Measurements from ENCODE around the gene LRRC61.

Gene LRRC61

DNA sequence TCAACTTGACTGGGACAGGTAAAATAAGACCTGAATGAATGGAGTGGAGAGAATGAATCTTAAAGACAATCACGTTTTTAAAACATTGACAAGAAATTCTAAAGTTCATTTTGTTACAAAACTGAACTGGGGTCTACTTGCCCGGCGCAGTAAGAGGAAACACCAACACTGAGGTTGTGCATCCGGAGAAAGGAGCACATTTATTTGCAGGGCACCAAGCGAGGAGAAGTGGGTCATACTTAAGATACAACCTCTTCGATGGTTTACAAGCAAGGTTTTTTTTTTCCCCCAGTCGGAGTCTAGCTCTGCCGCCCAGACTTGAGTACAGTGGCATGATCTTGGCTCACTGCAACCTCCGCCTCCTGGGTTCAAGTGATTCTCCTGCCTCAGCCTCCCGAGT is 42.0 kb downstream of the LRRC61 start:
- DNase-seq (ENCODE audit: low spot score): no peak
- ChIA-PET CTCF (no interaction called here), POLR2A (ENCODE audit: low non-redundant PET) (interaction anchor here (0.7 kb wide), 1 partner anchor 512 kb away, joined by 3 read pairs; no protein-coding TSS in a partner anchor)
- TF ChIP-seq, protein P1, sequence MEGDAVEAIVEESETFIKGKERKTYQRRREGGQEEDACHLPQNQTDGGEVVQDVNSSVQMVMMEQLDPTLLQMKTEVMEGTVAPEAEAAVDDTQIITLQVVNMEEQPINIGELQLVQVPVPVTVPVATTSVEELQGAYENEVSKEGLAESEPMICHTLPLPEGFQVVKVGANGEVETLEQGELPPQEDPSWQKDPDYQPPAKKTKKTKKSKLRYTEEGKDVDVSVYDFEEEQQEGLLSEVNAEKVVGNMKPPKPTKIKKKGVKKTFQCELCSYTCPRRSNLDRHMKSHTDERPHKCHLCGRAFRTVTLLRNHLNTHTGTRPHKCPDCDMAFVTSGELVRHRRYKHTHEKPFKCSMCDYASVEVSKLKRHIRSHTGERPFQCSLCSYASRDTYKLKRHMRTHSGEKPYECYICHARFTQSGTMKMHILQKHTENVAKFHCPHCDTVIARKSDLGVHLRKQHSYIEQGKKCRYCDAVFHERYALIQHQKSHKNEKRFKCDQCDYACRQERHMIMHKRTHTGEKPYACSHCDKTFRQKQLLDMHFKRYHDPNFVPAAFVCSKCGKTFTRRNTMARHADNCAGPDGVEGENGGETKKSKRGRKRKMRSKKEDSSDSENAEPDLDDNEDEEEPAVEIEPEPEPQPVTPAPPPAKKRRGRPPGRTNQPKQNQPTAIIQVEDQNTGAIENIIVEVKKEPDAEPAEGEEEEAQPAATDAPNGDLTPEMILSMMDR (conservative IDR thresholded peaks at IDR 0.05; ENCODE audit: low read depth): no peak
- H3K27ac ChIP-seq: no peak overlapping the region

DNA sequence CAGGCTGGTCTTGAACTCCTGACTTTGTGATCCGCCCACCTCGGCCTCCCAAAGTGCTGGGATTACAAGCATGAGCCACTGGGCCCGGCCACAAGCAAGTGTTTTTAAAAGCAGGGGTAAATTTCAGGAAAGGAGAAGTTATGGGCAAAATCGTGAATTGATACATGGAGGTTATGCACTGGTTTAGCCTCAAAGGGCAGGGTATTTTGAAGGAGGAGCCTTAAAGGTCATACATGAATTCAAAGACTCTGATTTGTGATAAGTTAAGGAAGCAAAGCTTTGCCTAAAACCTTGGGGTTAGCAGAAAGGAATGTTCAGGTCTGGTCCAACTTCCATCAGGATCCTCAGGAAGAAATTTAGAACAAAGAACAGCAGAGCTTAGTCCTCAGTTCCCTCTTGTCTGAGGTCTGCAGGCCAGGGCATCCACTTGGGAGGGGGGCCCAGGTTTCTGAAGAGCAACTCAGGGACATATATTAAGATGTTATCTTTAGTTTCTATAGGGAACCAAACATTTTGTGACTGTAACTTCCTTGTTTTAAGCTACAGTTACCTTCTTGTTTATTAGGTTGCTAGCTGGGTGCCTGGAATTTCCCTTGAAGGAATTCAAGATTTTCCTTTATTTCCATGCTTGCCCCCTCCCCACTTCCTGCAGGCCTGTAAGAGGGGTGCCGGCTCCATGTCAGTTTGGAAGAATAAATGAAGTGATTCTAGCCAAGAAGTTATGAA is 42.7 kb downstream of the LRRC61 start:
- POLR2A ChIA-PET (ENCODE audit: low non-redundant PET): interaction anchor here (0.7 kb wide), 1 partner anchor 513 kb away, joined by 3 read pairs; no protein-coding TSS in a partner anchor
- H3K27ac ChIP-seq: no peak overlapping the region
- DNase-seq (ENCODE audit: low spot score): no peak
- CTCF ChIA-PET: interaction anchor here (0.7 kb wide), 1 partner anchor 58 kb away, joined by 4 read pairs; no protein-coding TSS in a partner anchor
- TF ChIP-seq, protein P1 (conservative IDR thresholded peaks at IDR 0.05; ENCODE audit: low read depth): no peak

DNA sequence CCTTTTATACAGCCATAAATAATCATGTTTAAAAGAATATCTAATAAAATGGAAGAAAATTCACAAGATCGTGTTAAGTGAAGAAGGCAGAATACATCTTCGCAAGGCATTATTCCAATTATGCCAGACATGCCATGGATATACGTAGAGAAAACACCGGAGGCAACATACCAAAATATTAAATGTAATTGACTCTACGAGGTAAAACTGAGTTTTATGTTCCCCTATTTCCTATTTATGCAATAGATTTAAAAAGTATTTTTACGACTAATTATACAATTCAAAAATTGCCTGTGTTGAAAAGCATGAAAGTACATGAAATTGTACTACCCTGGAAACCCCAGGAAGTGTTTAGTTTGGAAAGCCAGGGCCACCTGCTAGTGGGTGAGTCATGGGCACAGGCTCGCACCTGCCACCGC is 44.5 kb downstream of the LRRC61 start:
- CTCF ChIA-PET: no interaction called here
- TF ChIP-seq, protein P1 (conservative IDR thresholded peaks at IDR 0.05; ENCODE audit: low read depth): no peak
- DNase-seq (ENCODE audit: low spot score): peak; percentile 60
- POLR2A ChIA-PET (ENCODE audit: low non-redundant PET): no interaction called here
- H3K27ac ChIP-seq: peak overlapping the region; percentile 87

DNA sequence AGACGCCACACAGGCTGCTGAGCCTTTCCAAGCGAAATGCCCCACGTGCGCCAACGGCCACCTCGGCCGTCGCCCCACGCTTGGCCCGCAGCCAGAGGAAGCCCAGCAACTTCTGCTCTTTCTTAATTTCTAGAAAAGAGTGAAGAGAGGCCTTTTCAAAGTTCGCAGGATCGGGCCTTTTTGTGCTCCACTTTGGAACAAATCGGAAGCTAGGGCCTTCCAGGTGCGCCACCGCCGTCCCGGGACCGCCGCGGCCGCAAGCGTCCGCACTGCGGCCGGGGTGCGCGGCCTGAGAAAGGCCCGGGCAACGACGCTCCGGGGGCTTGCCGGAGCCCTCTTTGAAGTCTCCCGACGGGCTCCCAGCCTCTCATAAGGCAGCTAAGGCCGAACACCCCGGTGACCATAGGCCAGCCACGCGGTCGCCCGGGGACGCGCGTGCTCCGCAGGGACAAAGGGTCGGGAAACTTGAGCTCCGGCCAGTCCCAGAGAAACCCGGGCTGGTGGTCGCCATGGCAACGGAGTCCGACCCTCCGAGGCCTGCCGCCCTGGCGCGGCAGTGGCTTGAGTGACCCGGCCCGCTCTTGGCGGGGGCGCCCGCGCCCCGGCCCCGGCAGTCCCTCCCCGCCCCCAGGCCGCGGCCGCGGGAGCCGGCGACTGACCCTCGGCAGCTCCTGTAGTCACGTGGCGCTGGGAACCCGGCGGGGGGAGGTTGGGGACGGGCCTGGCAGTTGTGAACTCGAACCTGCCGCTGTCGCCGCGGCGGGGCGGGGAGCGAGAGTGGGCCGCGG is 45.1 kb downstream of the LRRC61 start, which contains the start of gene REPIN1:
Gene REPIN1 (plus strand): TSS at position 727 of the 788 bp plus-strand sequence. CDS start 890 bp downstream, outside the sequence.
- peak; percentile 57 for DNase-seq (ENCODE audit: low spot score)
- TF ChIP-seq, protein P1 (conservative IDR thresholded peaks at IDR 0.05; ENCODE audit: low read depth): no peak
- CTCF ChIA-PET: interaction anchor here (0.7 kb wide), 2 partner anchors 31 to 53 kb away, joined by 3 read pairs; no protein-coding TSS in a partner anchor

DNA sequence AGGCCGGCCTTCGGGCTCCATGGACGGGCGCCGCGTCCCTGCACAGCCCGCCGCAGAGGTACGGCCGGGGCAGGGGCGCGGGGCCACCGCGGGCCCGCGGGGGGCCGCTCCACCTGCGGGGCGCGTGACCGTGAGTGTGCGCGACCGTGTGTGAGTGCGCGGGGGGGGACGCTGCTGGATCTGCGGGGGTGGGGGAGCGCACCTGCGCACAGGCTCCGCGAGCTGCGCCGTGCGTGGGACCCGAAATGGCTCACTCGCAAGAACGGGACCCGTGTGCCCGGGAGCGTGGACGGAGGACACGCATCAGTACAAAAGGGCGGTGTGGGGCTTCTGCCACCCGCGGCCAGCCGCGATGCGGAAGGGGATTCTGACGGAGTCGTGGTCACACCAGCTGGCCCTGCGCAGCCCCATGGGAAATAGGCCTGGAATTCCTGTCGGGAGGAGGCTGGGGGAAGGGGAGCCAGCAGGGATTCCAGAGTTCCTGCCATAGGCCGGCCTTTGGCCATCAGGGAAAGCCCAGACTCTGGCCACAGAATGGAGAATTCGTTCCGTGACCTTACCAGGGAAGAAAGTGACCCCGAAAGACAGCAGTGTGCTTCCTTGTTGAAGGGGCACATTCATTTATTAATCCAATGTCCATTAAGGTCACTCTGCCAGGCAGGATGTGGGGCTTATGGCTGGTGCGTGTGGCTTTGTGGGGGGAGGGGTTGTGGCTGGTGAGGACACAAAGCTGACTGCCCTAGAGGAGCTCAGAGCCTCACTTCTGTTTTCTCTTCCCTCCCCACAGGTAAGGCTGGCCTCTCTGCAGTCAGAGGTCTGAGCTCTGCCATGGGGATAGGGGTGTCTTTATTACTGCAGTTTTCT is 46.0 kb downstream of the LRRC61 start:
- ChIA-PET CTCF (interaction anchor here (0.7 kb wide), 2 partner anchors 31 to 52 kb away, joined by 3 read pairs; no protein-coding TSS in a partner anchor), POLR2A (ENCODE audit: low non-redundant PET) (no interaction called here)
- peak; percentile 41 for DNase-seq (ENCODE audit: low spot score)

More for the DNA sequence above, 45.1 kb downstream of the LRRC61 start, which contains the start of gene REPIN1:
- peak within 1 kb of the TSS; percentile 87 for H3K27ac ChIP-seq
- POLR2A ChIA-PET (ENCODE audit: low non-redundant PET): no interaction called here

More for the DNA sequence above, 46.0 kb downstream of the LRRC61 start:
- TF ChIP-seq, protein P1 (conservative IDR thresholded peaks at IDR 0.05; ENCODE audit: low read depth): no peak
- H3K27ac ChIP-seq: peak overlapping the region; percentile 87

Data from RWPE1 (cell line).